Neural crest cell (in vitro differentiated cells): ENCODE measurements around the gene PNMA8B. TPM values are rescaled to one million over a fixed set of nuclear protein-coding genes. Genes with fewer than 3 reads are reported as not detected.
"Not testable (repeated sequence)": the region's sequence is repeated elsewhere in the genome, so short reads cannot be mapped to it uniquely, and the experiment has no call there.

ENCODE experiments used
- DNase-seq: peaks from one replicate; pipeline ENCODE4 v3.0.0; 2021; ENCODE audit warnings: low read depth, mixed read lengths, low spot score
- H3K27ac Mint-ChIP-seq: one replicate; pipeline ENCODE4 v1.8.0; 2021; ENCODE audit warnings: mild to moderate bottlenecking, mixed read lengths; ENCODE audit not compliant: unreplicated experiment
- H3K27me3 Mint-ChIP-seq: 2 replicates; pipeline ENCODE4 v1.8.0; 2021; ENCODE audit warnings: low read depth, mild to moderate bottlenecking, mixed read lengths
- H3K36me3 Mint-ChIP-seq: 2 replicates; pipeline ENCODE4 v1.8.0; 2021; ENCODE audit warnings: low read depth, mild to moderate bottlenecking, mixed read lengths
- H3K4me1 Mint-ChIP-seq: 2 replicates; pipeline ENCODE4 v1.8.0; 2021; ENCODE audit warnings: mixed read lengths
- H3K4me3 Mint-ChIP-seq: one replicate; pipeline ENCODE4 v1.8.0; 2021; ENCODE audit warnings: mild to moderate bottlenecking, mixed read lengths
- H3K9me3 Mint-ChIP-seq: 2 replicates; pipeline ENCODE4 v1.8.0; 2021; ENCODE audit warnings: mixed read lengths
- total RNA-seq: library from RNA; stranded (reverse); gene quantifications from 2 replicates; pipeline ENCODE4 v1.2.1, GENCODE V29; 2021
- TF ChIP-seq, protein P1 (sequence below): fragments of 200-600 bp; sonication (generic); conservative IDR thresholded peaks from 2 replicates; pipeline ENCODE4 v1.5.0; 2021; ENCODE audit warnings: antibody characterized with exemption, mild to moderate bottlenecking

The PNMA8B gene
- total RNA-seq, 1 donor from 2014 or later, result 4.6 TPM

DNA sequence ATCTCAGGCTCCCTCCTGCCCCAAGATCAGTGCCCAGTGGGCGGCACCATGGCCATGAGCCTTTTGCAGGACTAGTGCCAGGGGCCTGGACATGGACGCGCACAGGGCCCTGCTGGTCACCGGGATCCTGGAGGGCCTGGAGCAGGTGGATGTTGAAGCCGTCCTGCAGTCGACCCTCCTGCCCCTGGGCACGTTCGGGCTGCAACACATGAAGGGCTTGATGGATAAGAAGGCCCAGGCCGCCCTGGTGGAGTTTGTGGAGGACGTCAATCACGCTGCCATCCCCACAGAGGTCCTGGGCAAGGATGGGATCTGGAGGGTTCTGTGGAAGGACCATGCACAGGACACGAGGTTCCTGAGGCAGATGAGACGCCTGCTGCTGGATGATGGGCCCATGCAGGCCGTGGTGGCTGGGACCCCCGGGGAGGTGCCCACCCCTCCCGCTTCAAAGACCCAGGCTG, 38.0 kb upstream of the PNMA8B start:
- Mint-ChIP-seq H3K4me3 (no peak overlapping the region), H3K36me3 (no peaks in the 10 kb centered on the region), H3K27ac (no peak overlapping the region), H3K9me3 (no peaks in the 10 kb centered on the region), H3K27me3 (no peaks in the 10 kb centered on the region), H3K4me1 (peaks cover 19% of the 10 kb centered on the region)
- TF ChIP-seq, protein P1, sequence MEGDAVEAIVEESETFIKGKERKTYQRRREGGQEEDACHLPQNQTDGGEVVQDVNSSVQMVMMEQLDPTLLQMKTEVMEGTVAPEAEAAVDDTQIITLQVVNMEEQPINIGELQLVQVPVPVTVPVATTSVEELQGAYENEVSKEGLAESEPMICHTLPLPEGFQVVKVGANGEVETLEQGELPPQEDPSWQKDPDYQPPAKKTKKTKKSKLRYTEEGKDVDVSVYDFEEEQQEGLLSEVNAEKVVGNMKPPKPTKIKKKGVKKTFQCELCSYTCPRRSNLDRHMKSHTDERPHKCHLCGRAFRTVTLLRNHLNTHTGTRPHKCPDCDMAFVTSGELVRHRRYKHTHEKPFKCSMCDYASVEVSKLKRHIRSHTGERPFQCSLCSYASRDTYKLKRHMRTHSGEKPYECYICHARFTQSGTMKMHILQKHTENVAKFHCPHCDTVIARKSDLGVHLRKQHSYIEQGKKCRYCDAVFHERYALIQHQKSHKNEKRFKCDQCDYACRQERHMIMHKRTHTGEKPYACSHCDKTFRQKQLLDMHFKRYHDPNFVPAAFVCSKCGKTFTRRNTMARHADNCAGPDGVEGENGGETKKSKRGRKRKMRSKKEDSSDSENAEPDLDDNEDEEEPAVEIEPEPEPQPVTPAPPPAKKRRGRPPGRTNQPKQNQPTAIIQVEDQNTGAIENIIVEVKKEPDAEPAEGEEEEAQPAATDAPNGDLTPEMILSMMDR, result no peak
- no peak for DNase-seq

- H3K27me3 Mint-ChIP-seq, result no peaks in the 10 kb centered on the region
- H3K27ac Mint-ChIP-seq, result peak overlapping the region; percentile 91
- no peak overlapping the region for H3K4me3 Mint-ChIP-seq
- no peak for DNase-seq
- H3K4me1 Mint-ChIP-seq, result peaks cover 19% of the 10 kb centered on the region
- no peaks in the 10 kb centered on the region for H3K9me3 Mint-ChIP-seq
- no peaks in the 10 kb centered on the region for H3K36me3 Mint-ChIP-seq
- TF ChIP-seq, protein P1, result no peak
These were observed 37.5 kb upstream of the PNMA8B start for GRCh38 chr19:46533078-46533620.

- H3K36me3 Mint-ChIP-seq, result no peaks in the 10 kb centered on the region
- no peak overlapping the region for H3K4me3 Mint-ChIP-seq
- no peaks in the 10 kb centered on the region for H3K27me3 Mint-ChIP-seq
- no peak for DNase-seq
- no peaks in the 10 kb centered on the region for H3K9me3 Mint-ChIP-seq
- no peak overlapping the region for H3K27ac Mint-ChIP-seq
- TF ChIP-seq, protein P1, result no peak
- H3K4me1 Mint-ChIP-seq, result peaks cover 19% of the 10 kb centered on the region
These were observed 35.0 kb upstream of the PNMA8B start for GRCh38 chr19:46530636-46531035.

- Mint-ChIP-seq H3K27ac (no peak overlapping the region), H3K36me3 (no peaks in the 10 kb centered on the region), H3K9me3 (no peaks in the 10 kb centered on the region), H3K4me1 (peaks cover 19% of the 10 kb centered on the region), H3K4me3 (no peak overlapping the region), H3K27me3 (no peaks in the 10 kb centered on the region)
- DNase-seq, result peak; percentile 73
- TF ChIP-seq, protein P1, result peak; percentile 98
These were observed 34.2 kb upstream of the PNMA8B start for GRCh38 chr19:46529622-46530451.

- Mint-ChIP-seq H3K4me3 (no peak overlapping the region), H3K27me3 (peaks cover 2% of the 10 kb centered on the region), H3K4me1 (peaks cover 19% of the 10 kb centered on the region), H3K27ac (no peak overlapping the region), H3K9me3 (no peaks in the 10 kb centered on the region), H3K36me3 (no peaks in the 10 kb centered on the region)
- TF ChIP-seq, protein P1, result no peak
- DNase-seq, result no peak
These were observed 33.2 kb upstream of the PNMA8B start for GRCh38 chr19:46528601-46529590.

- H3K27me3 Mint-ChIP-seq, H3K36me3 Mint-ChIP-seq, H3K9me3 Mint-ChIP-seq, H3K4me3 Mint-ChIP-seq, H3K27ac Mint-ChIP-seq, DNase-seq: not testable (repeated sequence)
- peaks cover 10% of the 10 kb centered on the region for H3K4me1 Mint-ChIP-seq
These were observed 31.1 kb upstream of the PNMA8B start for GRCh38 chr19:46526801-46527200.
